Ureter (tissue), 1 donor: ENCODE data around the gene SEMA5A. TPM values are rescaled to one million over a fixed set of nuclear protein-coding genes. Genes with fewer than 3 reads are reported as not detected.

Source experiments
- DNase-seq: peaks from one replicate; pipeline ENCODE4 v3.0.0-alpha.2; 2020; ENCODE audit warnings: low spot score
- total RNA-seq: library from RNA; stranded (reverse); gene quantifications from one replicate; pipeline ENCODE4 v1.2.4, GENCODE V29; 2023
- donor health status: DM: yes; HTN: yes; CAD: no.

SEMA5A gene
- total RNA-seq, 1 donor from 2014 or later = 57.0 TPM

DNA sequence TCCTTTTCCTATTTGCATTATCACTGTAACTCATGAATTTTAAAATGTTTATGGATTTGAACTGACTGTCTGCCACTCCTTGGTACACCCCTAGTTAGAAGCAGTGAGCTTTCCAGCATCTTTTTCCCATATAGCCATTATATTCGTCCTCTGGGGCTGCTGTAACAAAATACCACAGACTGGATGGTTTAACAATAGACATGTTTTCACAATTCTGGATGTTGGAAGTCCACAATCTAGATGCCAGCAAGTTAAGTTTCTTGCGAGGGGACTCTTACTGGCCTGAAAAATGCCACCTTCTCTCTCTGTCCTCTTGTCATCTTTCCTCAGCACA, 530.0 kb downstream of the SEMA5A start:
- DNase-seq = no peak

- DNase-seq = no peak
These were observed 530.5 kb downstream of the SEMA5A start for GRCh38 chr5:9015260-9015936.

DNA sequence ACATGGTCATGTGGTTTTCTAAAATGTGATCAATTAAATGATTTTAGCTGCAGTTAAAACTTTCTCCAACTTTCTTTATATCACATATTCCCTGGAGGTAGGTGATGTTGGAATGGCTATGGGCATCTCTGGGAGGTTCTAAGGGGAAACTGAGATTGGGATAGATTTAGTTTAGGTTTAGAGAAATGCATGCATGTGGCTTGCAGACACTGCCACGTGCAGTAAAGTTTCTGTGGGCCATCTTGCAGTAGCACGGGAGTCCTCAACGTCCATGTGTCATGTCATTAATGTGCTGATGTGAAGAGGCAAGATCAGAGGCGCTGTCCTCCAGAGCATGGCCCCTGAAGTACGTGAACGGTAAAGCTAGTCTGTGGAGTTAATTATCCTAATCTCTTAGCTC, 532.7 kb downstream of the SEMA5A start:
- DNase-seq = no peak

DNA sequence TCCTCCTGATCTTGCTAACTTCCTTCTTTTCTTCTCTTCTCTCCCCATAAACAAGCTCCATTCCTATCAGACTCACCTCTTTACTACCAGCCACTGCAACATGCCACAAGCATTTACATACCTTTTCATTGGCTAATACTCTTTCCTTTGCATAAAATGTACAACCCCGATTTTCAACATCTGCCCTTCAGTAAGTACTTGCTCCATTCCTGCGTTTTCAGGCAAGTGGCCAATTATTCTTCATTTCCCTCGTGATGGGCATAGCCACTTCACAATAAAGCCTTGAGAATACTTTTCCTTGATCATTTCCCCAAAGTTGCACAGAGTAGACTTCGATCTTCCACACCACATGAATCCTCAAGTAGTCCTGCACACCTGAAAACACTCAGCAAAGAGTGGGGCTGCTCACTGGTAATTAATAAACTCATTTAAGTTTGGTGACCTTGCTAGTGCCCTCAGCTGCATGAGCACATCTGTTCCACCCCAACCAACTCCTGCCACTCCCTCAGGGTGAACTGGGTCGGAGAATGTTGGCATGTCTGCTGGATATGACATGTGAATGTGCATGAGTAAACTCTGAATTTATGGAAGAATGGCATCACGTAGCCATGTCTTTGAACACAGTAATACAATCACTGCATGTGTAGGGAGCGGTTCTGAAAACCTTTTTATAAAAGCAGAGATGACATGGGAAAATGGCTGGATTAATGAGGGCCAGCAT, 535.8 kb downstream of the SEMA5A start:
- DNase-seq = no peak

DNA sequence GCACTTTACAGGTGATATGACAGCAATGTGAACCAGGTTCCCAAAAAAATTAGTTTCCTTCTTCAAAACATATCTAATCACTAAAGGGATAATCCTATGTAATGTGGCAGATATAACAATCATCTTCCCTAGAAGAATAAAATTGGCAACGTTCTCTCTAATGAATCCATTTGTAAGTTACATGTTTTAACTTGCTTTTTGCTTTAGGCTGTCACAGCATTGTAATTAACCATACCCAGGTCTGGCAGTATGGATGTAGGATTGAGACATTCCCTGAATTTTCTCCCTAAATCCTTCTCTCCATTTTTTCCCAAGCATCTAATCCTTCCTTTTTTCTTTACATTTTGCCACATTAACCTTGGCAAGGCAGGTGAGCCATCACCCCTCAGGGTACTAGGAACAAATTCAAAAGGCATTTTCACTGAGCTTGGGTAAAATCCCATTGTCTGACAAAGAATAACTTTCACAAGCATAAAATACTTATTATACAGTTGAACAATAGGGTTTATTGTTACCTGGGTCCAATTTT, 548.3 kb downstream of the SEMA5A start:
- DNase-seq = no peak

GRCh38 chr5:8993031-8993430, 552.8 kb downstream of the SEMA5A start:
- no peak for DNase-seq

Other genes with a start within 250 kb of the SEMA5A start
- gene TAS2R1, start 84.3 kb upstream of the SEMA5A start, total RNA-seq = not detected